Lower lobe of right lung (tissue), 2 donors: ENCODE data around the gene ZNF354B. TPM values are rescaled to one million over a fixed set of nuclear protein-coding genes. Genes with fewer than 3 reads are reported as not detected.

ENCODE experiments used
- ATAC-seq, 2 donors: fragments of 200-7000 bp; cut with Tn5 transposase; one replicate each; pipeline ENCODE4 v1.9.1; 2020 to 2022; ENCODE audit warnings: mild to moderate bottlenecking in 2 of 2, moderate library complexity in 2 of 2
- DNase-seq: peaks from one replicate; pipeline ENCODE4 v3.0.0-alpha.2; 2020
- H3K27ac ChIP-seq: fragments of 200-600 bp; one replicate; pipeline ENCODE4 v1.8.0; 2022
- H3K27me3 ChIP-seq: fragments of 200-600 bp; one replicate; pipeline ENCODE4 v1.8.0; 2022; ENCODE audit warnings: low read depth
- H3K36me3 ChIP-seq: fragments of 200-600 bp; one replicate; pipeline ENCODE4 v1.8.0; 2022; ENCODE audit warnings: mild to moderate bottlenecking
- H3K4me1 ChIP-seq: fragments of 200-600 bp; one replicate; pipeline ENCODE4 v1.8.0; 2022
- H3K4me3 ChIP-seq: fragments of 200-600 bp; one replicate; pipeline ENCODE4 v1.8.0; 2022; ENCODE audit warnings: mild to moderate bottlenecking
- H3K9me3 ChIP-seq: fragments of 200-600 bp; one replicate; pipeline ENCODE4 v1.8.0; 2022
- intact Hi-C: fragments of 100-400 bp; cut with DNase I; formaldehyde crosslinking; loops from one replicate; pipeline ENCODE4 v1.11.0; 2022
- long read RNA-seq: library from polyadenylated mRNA; unstranded; transcript quantifications from one replicate; pipeline ENCODE4 v2.0.0, GENCODE V29; 2021
- total RNA-seq: library from RNA; stranded (reverse); fragmentation: NEBNext Ultra II Directional; extraction: Animal tissue kit (Norgen Biotek cat#: 25700); gene quantifications from one replicate; pipeline ENCODE4 v1.2.1, GENCODE V29; 2021
- TF ChIP-seq, protein P1 (sequence below): fragments of 200-600 bp; IDR thresholded peaks from one replicate; pipeline ENCODE4 v1.8.0; 2022; ENCODE audit warnings: antibody characterized with exemption, mild to moderate bottlenecking
- donor health status: DM: no; HTN: yes; CAD: no; lungs with severe emphysema.

The ZNF354B gene
- total RNA-seq, result 15.0 TPM
- long read RNA-seq, transcript ZNF354B-202 (4 exons, 763 nt), result major isoform, 5 of 11 reads
- long read RNA-seq, partial matches to known transcripts, result 1 of 11 reads
- long read RNA-seq, other reads (novel, unspliced or antisense), result 5 of 11 reads

DNA sequence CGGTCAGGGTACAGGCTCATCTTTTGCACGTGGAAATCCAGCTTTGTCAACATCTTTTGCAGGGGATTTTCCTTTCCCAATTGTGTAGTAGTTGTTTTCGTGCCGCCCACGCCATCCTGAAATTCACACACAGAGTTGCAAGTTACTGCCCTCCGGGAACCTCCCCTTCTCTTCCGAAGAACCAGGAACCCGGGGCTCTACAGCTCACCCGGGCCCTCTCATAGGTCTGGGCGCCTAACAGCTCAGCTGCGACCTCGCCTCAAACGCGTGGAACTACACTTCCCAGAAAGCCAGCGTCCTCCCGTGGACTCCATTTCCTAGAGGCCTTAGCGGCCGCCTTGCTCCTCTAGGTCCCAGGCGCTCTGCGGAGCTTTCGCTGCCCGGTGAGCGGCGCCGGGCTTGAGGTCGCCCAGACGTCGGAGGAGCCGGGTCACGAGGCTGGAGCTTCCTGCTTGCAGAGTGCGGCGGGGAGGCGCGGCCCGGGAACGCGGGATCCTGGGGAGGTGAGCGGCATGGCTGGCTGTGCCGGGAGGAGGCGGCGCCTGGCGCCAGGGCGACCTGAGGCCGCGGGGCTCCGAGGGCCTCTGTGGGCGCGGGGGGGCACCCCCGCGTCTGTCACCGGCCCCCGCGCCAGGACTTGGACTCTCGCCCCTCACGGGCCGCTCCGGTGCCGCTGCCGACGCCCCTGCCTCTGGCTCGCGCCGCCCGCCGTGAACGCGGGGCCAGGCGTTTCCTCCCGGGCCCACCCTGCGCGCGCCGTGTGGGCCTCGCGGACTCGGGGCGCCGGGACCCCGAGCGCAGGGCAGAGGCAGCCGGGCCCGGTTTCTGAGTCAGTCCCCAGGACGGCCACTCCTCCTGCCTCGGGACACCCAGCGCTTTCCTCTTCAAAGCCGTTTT, at the start of gene ZNF354B:
Gene ZNF354B, plus strand, starts transcription at position 329 of the 897 bp plus-strand sequence. CDS start 1,095 bp downstream, outside the sequence.
- H3K27ac ChIP-seq, result peak within 1 kb of the TSS; percentile 85
- H3K4me3 ChIP-seq, result peak within 1 kb of the TSS; percentile 90
- peaks cover 17% of the 10 kb centered on the region for H3K4me1 ChIP-seq
- TF ChIP-seq, protein P1, sequence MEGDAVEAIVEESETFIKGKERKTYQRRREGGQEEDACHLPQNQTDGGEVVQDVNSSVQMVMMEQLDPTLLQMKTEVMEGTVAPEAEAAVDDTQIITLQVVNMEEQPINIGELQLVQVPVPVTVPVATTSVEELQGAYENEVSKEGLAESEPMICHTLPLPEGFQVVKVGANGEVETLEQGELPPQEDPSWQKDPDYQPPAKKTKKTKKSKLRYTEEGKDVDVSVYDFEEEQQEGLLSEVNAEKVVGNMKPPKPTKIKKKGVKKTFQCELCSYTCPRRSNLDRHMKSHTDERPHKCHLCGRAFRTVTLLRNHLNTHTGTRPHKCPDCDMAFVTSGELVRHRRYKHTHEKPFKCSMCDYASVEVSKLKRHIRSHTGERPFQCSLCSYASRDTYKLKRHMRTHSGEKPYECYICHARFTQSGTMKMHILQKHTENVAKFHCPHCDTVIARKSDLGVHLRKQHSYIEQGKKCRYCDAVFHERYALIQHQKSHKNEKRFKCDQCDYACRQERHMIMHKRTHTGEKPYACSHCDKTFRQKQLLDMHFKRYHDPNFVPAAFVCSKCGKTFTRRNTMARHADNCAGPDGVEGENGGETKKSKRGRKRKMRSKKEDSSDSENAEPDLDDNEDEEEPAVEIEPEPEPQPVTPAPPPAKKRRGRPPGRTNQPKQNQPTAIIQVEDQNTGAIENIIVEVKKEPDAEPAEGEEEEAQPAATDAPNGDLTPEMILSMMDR, result peak; percentile 23
- intact Hi-C loops, result no loop called here
- no peaks in the 10 kb centered on the region for H3K9me3 ChIP-seq
- peaks cover 11% of the 10 kb centered on the region for H3K36me3 ChIP-seq
- ATAC-seq (peak; percentile 98 to 99), DNase-seq (peak; percentile 95)
- no peaks in the 10 kb centered on the region for H3K27me3 ChIP-seq

DNA sequence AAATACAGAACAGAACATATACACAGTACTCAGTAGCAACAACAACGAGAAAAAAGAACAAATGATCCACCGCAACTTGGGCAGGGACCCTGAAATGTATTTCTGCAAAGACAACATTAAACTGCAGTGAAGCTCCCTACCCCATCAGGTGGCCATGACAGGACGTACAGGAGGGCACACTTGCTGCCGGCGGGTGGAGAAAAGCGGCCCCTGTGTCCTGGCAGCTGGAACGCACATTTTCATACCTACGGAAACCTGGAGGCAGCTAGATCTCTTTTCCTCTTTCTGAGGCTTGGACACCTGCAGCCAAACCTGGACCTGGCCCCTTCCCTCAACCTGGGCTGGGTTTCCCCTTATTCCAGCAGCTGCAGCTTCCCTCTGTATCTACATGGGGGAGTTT, 42.2 kb upstream of the ZNF354B start:
- intact Hi-C loops, result no loop called here
- no peak for DNase-seq
- no peaks in the 10 kb centered on the region for H3K9me3 ChIP-seq
- no peaks in the 10 kb centered on the region for H3K27me3 ChIP-seq
- TF ChIP-seq, protein P1, result no peak
- H3K27ac ChIP-seq, result no peak overlapping the region
- no peaks in the 10 kb centered on the region for H3K36me3 ChIP-seq
- no peak for ATAC-seq
- H3K4me1 ChIP-seq, result no peaks in the 10 kb centered on the region
- H3K4me3 ChIP-seq, result no peak overlapping the region

- no peaks in the 10 kb centered on the region for H3K27me3 ChIP-seq
- H3K9me3 ChIP-seq, result no peaks in the 10 kb centered on the region
- no peaks in the 10 kb centered on the region for H3K36me3 ChIP-seq
- TF ChIP-seq, protein P1, result no peak
- DNase-seq, result no peak
- peak in 1 of 2 donors; percentile 73 for ATAC-seq
- H3K4me3 ChIP-seq, result no peak overlapping the region
- intact Hi-C loops, result no loop called here
- no peaks in the 10 kb centered on the region for H3K4me1 ChIP-seq
- no peak overlapping the region for H3K27ac ChIP-seq
These were observed 41.7 kb upstream of the ZNF354B start for GRCh38 chr5:178818094-178818493.

DNA sequence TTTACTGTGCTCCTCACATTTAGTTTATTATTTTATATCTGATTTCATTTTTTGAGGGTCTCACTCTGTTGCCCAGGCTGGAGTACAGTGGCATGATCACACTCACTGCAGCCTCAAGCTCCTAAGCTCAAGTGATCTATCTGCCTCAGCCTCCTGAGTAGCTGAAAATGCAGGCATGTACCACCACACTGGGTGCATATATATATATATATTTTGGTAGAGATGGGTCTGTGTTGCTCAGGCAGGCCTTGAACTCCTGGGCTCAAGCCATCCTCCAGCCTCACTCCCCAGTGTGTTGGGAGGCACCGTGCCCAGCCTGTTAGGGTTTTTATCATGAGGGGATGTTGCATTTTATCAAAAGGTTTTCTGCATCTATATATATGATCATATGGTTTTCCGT, 39.8 kb upstream of the ZNF354B start:
- Histone ChIP-seq H3K4me3 (no peak overlapping the region), H3K27ac (no peak overlapping the region), H3K4me1 (no peaks in the 10 kb centered on the region), H3K9me3 (no peaks in the 10 kb centered on the region), H3K36me3 (no peaks in the 10 kb centered on the region), H3K27me3 (no peaks in the 10 kb centered on the region)
- no peak for DNase-seq
- TF ChIP-seq, protein P1, result no peak
- no peak for ATAC-seq
- intact Hi-C loops, result no loop called here

- intact Hi-C loops, result no loop called here
- no peaks in the 10 kb centered on the region for H3K4me1 ChIP-seq
- TF ChIP-seq, protein P1, result no peak
These were observed 34.3 kb upstream of the ZNF354B start for GRCh38 chr5:178825444-178825843.

More at GRCh38 chr5:178825444-178825843, 34.3 kb upstream of the ZNF354B start:
- no peaks in the 10 kb centered on the region for H3K9me3 ChIP-seq
- no peak overlapping the region for H3K4me3 ChIP-seq
- no peak for ATAC-seq
- H3K27ac ChIP-seq, result no peak overlapping the region
- H3K27me3 ChIP-seq, result no peaks in the 10 kb centered on the region
- no peaks in the 10 kb centered on the region for H3K36me3 ChIP-seq
- DNase-seq, result no peak
